ENCODE results near the gene MMP19.

The MMP19 gene

DNA sequence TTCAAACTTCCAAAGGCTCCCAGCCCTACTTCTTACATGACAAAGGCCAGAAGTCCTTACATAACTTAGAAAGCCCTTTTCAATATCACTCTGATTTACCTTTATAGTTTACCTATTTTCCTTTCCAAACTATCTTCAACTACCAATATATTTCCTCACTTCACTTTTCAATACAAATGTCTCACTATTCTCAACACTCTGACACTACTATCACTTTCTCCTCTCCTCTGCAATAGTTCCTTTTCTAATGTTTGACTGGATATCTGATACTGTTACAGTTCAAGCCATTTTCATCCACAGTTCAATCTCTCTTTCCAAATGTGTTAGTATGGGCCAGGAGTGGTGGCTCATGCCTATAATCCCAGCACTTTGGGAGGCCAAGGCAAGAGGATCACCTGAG lies 28.5 kb downstream of the MMP19 start:
- no peak for DNase-seq (ENCODE audit: low read depth in 2 of 2)

DNA sequence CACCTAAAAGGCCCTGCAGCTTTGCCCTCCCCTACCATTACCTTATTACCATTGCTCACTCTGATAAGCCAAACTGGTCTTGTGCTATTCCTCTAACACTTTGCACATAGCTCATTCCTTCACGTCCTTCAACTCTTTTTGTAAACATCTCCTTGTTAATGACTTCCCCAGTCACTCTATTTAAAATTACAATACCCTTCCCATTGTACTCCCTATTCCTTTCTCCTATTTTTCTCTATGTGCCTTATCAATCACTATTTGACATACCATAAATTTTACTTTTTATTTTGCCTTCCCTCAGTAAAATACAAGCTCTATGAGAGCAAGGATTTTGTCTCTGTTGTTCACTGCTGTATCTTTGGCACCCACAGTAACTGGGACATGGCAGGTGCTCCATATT lies 30.6 kb downstream of the MMP19 start:
- no peak for DNase-seq (ENCODE audit: low read depth in 2 of 2)

DNA sequence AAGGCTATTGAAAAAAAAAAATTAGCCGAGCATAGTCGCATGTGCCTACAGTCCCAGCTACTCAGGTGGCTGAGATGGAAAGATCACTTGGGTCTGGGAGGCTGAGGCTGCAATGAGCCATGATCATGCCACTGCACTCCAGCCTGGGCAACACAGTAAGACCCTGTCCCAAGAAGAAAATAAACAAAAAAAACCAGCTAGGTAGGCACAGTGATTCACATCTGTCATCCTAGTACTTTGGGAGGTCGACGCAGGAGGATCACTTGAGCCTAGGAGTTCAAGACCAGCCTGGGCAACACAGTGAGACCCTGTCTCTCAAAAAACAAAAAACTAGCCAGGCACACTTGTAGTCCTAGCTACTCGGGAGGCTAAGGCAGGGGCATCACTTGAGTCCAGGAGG lies 33.5 kb downstream of the MMP19 start:
- no peak for DNase-seq (ENCODE audit: low read depth in 2 of 2)

- DNase-seq (ENCODE audit: low read depth in 2 of 2): no peak
Observed at GRCh38 chr12:55806982-55807381, 35.8 kb downstream of the MMP19 start.

DNA sequence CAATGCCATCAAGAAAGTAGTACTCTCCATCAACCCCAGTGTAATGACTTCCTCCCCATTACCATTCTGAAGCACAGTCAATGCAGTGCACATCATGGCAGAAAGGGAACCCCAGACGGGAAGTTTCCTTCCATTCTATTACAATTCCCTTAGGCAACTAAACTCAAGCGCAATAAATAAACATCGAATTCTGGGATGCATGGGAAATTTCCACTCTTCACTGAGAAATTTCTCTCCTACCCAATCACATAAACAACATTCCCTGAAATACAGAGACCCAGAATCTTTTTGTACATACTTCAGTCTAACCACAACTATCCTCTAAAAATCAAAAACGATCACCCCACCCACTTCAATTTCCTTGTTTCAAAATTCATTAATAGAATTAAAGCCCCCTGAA lies 45.2 kb downstream of the MMP19 start:
- DNase-seq (ENCODE audit: low read depth in 2 of 2): no peak

DNA sequence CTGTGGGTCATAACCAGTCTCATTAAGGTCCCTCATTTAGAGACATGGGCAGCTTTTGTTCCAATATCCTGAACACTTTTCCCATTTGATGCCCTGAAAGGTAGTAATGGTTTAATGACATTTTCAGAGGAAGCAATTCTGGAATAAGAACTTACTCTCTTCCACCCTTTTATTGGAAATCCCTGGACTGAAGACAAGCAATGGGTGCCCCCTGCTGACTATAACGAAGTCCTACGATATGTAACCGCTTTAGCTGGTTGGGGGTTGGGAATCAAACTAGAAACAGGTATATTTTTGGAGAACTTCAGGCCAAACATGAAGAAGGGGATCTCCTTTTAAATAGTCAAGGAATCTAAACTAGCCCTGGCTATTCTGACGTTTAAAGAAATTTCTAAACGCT lies 45.7 kb downstream of the MMP19 start:
- no peak for DNase-seq (ENCODE audit: low read depth in 2 of 2)

GRCh38 chr12:55795950-55796349 lies 46.8 kb downstream of the MMP19 start:
- no peak for DNase-seq (ENCODE audit: low read depth in 2 of 2)

DNA sequence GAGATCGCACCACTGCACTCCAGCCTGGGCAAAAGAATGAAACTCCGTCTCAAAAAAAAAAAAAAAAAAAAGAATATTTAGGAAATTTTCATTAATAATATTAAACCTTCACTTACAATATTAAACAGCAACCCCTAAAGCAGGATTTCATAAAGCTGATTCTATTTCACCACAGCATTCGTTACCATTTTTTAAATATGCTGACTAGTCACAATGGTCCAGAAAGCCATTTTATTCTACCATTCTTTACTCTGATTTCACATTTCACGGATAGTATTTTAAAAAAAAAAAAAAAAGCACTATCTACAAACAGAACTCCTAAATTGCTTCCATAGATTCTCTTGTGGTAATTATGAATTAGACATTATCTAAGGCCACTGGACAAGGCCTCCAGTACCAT lies 52.8 kb downstream of the MMP19 start:
- DNase-seq (ENCODE audit: low read depth in 2 of 2): no peak

- no peak for DNase-seq (ENCODE audit: low read depth in 2 of 2)
Observed at GRCh38 chr12:55789171-55789570, 53.6 kb downstream of the MMP19 start.

- no peak for DNase-seq (ENCODE audit: low read depth in 2 of 2)
Observed at GRCh38 chr12:55788546-55788945, 54.2 kb downstream of the MMP19 start.
